Mucosa of gallbladder (tissue), 1 donor: ENCODE data around the gene ACAN. TPM values are rescaled to one million over a fixed set of nuclear protein-coding genes. Genes with fewer than 3 reads are reported as not detected.

Experiments used
- DNase-seq: peaks from one replicate; pipeline ENCODE4 v3.0.0-alpha.2; 2020; ENCODE audit warnings: low spot score
- total RNA-seq: library from RNA; stranded (reverse); gene quantifications from one replicate; pipeline ENCODE4 v1.2.1, GENCODE V29; 2021
- donor health status: DM: no; HTN: no; CAD: no.

Gene ACAN
- total RNA-seq, 1 donor from 2014 or later = 0.20 TPM

DNA sequence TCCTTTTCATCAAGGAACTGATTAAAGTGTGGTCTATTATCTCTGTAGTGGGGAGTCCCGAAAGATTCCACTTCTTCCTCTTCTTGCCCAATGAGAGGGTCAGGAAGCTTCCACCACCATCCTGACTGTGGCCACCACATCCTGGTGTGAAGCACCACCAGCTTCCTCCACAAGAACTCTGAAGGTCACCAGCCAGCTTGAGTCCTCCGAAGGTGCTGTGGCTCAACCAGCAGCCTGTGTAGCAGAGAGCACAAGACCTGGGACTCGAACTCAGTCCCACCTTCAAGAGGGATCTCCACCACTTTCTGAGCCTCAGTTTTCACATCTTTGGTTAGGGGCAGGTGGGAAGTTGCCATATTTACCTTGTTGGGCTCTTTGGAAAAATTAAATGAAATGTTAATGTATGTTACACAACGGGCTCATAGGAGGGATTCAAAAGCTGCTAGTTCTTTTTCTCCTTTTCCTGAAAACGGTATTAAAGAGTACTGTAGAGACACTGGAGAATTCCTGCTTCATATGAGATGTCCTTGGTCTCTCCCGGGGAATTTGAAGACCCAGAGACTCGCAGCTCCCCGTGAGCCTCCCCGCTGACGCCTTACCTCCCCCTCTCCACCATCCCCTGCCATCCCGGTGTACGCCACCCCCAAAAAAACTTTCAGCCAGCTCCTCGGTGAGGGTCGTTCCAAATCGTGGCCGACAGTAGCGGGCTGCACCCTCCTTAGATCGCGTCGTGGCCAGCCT is 816 bp upstream of the ACAN start:
- DNase-seq = no peak

DNA sequence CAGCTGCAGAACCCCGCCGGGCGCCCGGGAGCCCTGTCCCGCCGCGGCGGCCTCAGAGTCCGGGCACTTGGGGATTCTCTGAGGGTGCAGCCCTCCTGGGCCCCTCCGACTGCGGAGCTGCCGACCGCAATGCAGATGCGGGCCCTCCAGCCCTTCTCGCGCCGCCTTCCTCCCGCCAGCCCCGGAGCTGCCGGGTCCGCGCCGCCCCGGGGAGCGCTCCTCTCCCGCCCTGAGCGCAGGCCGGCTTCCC is 320 bp upstream of the ACAN start:
- DNase-seq = no peak

DNA sequence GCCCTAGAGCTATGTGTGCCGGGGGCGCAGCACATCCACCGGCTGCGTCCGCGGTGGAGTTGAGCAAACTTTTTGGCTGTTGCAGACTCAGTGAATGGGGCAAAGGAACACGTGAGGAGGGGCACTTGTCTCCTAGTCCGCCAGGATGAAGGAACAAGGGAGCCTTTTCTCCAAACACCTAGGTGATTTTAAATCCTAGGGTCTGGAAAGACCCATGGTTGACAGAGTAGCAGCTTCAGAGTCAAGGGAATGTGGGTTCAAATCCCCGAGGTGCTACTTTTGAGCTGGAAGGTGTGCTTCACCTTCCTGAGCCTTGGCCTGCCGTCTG is 648 bp downstream of the ACAN start:
- DNase-seq = no peak

- no peak for DNase-seq
Measured at GRCh38 chr15:88804257-88804656, 1.0 kb downstream of the ACAN start.

- no peak for DNase-seq
Measured at GRCh38 chr15:88805031-88805780, 2.0 kb downstream of the ACAN start.

- no peak for DNase-seq
Measured at GRCh38 chr15:88810446-88810845, 7.2 kb downstream of the ACAN start.

- DNase-seq = no peak
Measured at GRCh38 chr15:88812133-88812532, 8.9 kb downstream of the ACAN start.

GRCh38 chr15:88813960-88814359 is 10.7 kb downstream of the ACAN start:
- no peak for DNase-seq

- no peak for DNase-seq
Measured at GRCh38 chr15:88814393-88814792, 11.2 kb downstream of the ACAN start.

GRCh38 chr15:88818920-88819319 is 15.7 kb downstream of the ACAN start:
- DNase-seq = no peak

- no peak for DNase-seq
Measured at GRCh38 chr15:88821993-88822392, 18.8 kb downstream of the ACAN start.

DNA sequence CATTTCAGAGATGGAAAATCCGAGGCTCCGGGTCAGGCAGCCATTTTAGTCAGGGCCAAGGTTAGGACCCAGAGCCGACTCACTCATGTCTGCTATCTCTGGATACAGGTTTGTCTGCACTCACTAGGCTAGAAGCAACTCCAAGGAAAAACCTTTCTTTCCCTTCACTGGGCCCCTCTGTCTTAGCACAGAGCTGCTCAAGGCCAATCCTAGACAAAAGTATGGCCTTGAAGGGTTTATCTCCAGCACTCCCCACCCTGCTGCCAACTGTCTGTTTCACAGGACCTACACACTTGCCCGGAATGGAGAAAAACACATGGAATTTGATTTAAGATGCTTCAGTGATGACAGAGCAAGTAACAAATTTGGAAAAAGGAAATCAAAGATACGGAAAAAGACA is 25.6 kb downstream of the ACAN start:
- DNase-seq = no peak

GRCh38 chr15:88830016-88830415 is 26.8 kb downstream of the ACAN start:
- no peak for DNase-seq

GRCh38 chr15:88832820-88833730 is 29.8 kb downstream of the ACAN start:
- DNase-seq = no peak

DNA sequence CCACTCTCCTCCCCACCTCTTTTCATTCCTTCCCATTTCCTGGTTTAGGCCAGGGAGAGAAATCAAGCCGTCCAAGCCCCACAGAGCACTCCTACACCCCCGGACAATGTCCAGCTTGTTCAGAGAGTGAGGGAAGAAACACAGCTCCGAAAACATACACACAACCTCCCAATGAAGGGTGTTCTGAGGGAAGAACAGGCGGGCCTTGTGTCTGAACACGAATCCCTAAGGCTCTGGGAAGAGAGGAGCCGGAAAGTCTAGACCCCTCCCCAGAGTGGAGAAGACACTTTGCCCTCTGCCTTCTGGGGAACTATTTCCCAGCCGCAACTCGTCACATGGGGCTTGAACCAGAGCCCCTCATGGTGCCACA is 30.5 kb downstream of the ACAN start:
- DNase-seq = no peak

GRCh38 chr15:88834211-88834812 is 31.1 kb downstream of the ACAN start:
- DNase-seq = peak; percentile 16

- no peak for DNase-seq
Measured at GRCh38 chr15:88835119-88835518, 31.9 kb downstream of the ACAN start.

- DNase-seq = no peak
Measured at GRCh38 chr15:88835646-88836045, 32.4 kb downstream of the ACAN start.

DNA sequence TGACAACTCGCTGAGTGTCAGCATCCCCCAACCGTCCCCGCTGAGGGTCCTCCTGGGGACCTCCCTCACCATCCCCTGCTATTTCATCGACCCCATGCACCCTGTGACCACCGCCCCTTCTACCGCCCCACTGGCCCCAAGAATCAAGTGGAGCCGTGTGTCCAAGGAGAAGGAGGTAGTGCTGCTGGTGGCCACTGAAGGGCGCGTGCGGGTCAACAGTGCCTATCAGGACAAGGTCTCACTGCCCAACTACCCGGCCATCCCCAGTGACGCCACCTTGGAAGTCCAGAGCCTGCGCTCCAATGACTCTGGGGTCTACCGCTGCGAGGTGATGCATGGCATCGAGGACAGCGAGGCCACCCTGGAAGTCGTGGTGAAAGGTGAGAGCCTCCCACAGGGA is 35.4 kb downstream of the ACAN start:
- no peak for DNase-seq

GRCh38 chr15:88839146-88839545 is 35.9 kb downstream of the ACAN start:
- DNase-seq = no peak

GRCh38 chr15:88839961-88840360 is 36.7 kb downstream of the ACAN start:
- DNase-seq = no peak

GRCh38 chr15:88841236-88841635 is 38.0 kb downstream of the ACAN start:
- DNase-seq = no peak
